HL-60 (cell line): ENCODE data around the gene ABCC5.

Source experiments
- DNase-seq, 2 experiments: peaks; one replicate each; pipeline ENCODE4 v3.0.0-alpha.2; 2010 to 2020; ENCODE audit warnings: low read depth in 1 of 2, low spot score in 1 of 2
- H3K27ac ChIP-seq: fragments of 250-450 bp; sonication (Bioruptor Pico); replicated peaks from 2 replicates; pipeline ENCODE4 v1.5.1; 2020; ENCODE audit warnings: mild to moderate bottlenecking, moderate library complexity
- H3K27me3 ChIP-seq: fragments of 250-450 bp; sonication (Bioruptor Pico); 2 replicates; pipeline ENCODE4 v1.5.1; 2021; ENCODE audit warnings: mild to moderate bottlenecking, moderate library complexity; ENCODE audit not compliant: insufficient read depth, poor library complexity, severe bottlenecking
- H3K4me3 ChIP-seq: replicated peaks from 2 replicates; pipeline ENCODE4 v1.5.1; 2011; ENCODE audit warnings: mild to moderate bottlenecking, control low read depth, low read length; ENCODE audit not compliant: insufficient read depth
- CTCF ChIP-seq: IDR thresholded peaks from one replicate; pipeline ENCODE4 v1.5.1; 2011; ENCODE audit warnings: low read length, control low read depth, inconsistent platforms; ENCODE audit not compliant: insufficient read depth
- GABPA ChIP-seq: IDR thresholded peaks from 2 replicates; pipeline ENCODE4 v1.6.1; 2012; ENCODE audit warnings: low read depth
- POLR2AphosphoS5 ChIP-seq: IDR thresholded peaks from 2 replicates; pipeline ENCODE4 v1.6.1; 2012; ENCODE audit warnings: low read depth
- SPI1 ChIP-seq: IDR thresholded peaks from 2 replicates; pipeline ENCODE4 v1.6.1; 2012; ENCODE audit warnings: low read depth, mild to moderate bottlenecking, borderline replicate concordance
- TF ChIP-seq, protein P1 (sequence below): IDR thresholded peaks from 2 replicates; pipeline ENCODE4 v1.6.1; 2012; ENCODE audit warnings: low read depth; ENCODE audit not compliant: insufficient replicate concordance

ABCC5 gene

DNA sequence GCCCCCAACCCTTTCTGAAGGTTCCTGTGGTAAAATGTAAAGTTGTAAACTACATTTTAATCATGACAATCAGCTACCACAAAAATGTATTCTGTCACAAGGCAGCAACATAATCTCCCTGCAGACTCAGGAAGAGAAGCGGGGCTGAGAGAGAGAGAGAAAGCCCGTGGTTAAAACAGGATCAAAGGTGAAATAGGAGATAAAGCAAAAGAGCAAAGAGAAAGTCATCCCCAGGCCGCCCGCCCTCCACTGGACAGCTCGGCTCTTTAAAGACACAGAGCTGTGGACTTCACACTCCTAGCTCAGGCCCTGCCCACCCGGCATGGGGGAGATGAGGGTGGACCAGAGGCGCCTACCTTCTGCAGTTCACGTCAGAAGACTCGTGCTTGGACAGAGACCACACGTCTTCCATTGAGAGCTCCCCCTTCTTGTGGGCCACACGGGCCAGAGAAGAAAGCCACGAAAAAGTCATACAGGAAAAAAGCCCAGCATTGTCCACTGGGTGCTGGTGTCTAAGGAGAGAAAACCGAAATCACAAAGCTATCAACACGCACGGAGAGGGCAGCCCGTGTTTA is 29.4 kb downstream of the ABCC5 start:
- no peak for DNase-seq
- no peaks in the 10 kb centered on the region for H3K27me3 ChIP-seq
- H3K4me3 ChIP-seq: no peak overlapping the region
- H3K27ac ChIP-seq: no peak overlapping the region
- TF ChIP-seq POLR2AphosphoS5: no peak
- TF ChIP-seq SPI1: no peak

GRCh38 chr3:183987000-183987600 is 30.6 kb downstream of the ABCC5 start:
- no peak for DNase-seq
- TF ChIP-seq SPI1 (no peak), CTCF (no peak), POLR2AphosphoS5 (no peak)
- TF ChIP-seq, protein P1, sequence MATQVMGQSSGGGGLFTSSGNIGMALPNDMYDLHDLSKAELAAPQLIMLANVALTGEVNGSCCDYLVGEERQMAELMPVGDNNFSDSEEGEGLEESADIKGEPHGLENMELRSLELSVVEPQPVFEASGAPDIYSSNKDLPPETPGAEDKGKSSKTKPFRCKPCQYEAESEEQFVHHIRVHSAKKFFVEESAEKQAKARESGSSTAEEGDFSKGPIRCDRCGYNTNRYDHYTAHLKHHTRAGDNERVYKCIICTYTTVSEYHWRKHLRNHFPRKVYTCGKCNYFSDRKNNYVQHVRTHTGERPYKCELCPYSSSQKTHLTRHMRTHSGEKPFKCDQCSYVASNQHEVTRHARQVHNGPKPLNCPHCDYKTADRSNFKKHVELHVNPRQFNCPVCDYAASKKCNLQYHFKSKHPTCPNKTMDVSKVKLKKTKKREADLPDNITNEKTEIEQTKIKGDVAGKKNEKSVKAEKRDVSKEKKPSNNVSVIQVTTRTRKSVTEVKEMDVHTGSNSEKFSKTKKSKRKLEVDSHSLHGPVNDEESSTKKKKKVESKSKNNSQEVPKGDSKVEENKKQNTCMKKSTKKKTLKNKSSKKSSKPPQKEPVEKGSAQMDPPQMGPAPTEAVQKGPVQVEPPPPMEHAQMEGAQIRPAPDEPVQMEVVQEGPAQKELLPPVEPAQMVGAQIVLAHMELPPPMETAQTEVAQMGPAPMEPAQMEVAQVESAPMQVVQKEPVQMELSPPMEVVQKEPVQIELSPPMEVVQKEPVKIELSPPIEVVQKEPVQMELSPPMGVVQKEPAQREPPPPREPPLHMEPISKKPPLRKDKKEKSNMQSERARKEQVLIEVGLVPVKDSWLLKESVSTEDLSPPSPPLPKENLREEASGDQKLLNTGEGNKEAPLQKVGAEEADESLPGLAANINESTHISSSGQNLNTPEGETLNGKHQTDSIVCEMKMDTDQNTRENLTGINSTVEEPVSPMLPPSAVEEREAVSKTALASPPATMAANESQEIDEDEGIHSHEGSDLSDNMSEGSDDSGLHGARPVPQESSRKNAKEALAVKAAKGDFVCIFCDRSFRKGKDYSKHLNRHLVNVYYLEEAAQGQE: no peak
- no peaks in the 10 kb centered on the region for H3K27me3 ChIP-seq
- no peak overlapping the region for H3K27ac ChIP-seq
- H3K4me3 ChIP-seq: no peak overlapping the region

DNA sequence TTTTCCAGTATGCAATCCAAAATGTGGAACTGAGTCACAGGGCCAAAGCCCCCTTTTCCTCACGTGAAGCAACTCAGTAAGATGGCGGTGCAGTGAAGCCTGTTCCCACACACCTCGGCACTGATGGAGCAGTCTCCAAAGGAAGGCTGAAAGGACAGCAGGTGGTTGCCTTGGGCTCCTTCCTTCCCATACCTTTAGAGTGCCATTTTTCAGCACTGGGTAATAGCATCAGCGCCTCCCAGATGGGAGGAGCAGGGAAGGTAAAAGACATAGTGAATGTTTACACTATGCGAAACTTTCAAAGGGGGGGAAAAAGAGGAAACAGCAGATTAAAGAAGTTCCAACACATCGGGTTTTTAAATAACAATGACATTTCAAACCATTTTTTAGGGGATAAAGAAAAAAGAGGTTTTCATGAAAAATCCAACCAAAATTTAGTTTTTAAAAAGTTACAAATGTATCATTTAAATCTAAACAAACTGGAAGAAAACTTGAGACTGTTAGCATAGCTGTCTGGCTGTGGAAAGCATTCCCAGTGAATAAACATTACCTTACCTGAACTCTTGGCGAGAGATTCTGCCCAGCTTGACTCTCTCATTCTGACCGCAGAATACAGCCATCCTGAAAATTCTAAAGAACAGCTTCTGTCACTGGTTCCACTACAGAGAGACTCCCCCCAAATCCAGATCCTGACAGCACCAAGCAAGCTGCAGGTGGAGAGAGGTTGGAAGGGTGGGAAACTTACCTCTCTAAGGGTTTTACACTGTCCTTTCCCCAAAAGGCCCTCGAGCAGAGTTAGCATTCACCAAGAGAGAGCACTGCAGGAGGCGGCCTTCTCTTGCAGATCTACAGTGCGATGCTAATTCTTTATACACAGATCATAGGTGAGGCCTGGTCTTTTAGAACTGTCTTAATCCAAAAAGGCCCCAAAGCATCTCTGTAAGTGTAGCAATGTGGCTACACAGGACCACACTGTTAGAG is 32.6 kb downstream of the ABCC5 start:
- Histone ChIP-seq H3K4me3 (no peak overlapping the region), H3K27ac (no peak overlapping the region), H3K27me3 (no peaks in the 10 kb centered on the region)
- no peak for DNase-seq
- TF ChIP-seq, protein P1: no peak
- no peak for TF ChIP-seq GABPA
- TF ChIP-seq SPI1: no peak
- TF ChIP-seq CTCF: no peak
- TF ChIP-seq POLR2AphosphoS5: no peak

- TF ChIP-seq GABPA: no peak
- H3K27ac ChIP-seq: no peak overlapping the region
- DNase-seq: no peak
- H3K4me3 ChIP-seq: no peak overlapping the region
- no peaks in the 10 kb centered on the region for H3K27me3 ChIP-seq
Measured at GRCh38 chr3:183984127-183984740, 33.5 kb downstream of the ABCC5 start.
